T-helper 1 cell (primary cell): ENCODE data around the gene CSNK1G1.
"Not testable (repeated sequence)": the region's sequence is repeated elsewhere in the genome, so short reads cannot be mapped to it uniquely, and the experiment has no call there.

Experiments used
- DNase-seq, 5 donors: peaks; one replicate each; pipeline ENCODE4 v3.0.0-alpha.2; 2012 to 2020
- total RNA-seq, 4 donors: gene quantifications; one replicate each; lab custom pipeline; 2026; lab: John Stamatoyannopoulos, UW

CSNK1G1 gene
- 29.3 to 53.0 (median 33.7) reads per million in 4 donors for total RNA-seq

DNA sequence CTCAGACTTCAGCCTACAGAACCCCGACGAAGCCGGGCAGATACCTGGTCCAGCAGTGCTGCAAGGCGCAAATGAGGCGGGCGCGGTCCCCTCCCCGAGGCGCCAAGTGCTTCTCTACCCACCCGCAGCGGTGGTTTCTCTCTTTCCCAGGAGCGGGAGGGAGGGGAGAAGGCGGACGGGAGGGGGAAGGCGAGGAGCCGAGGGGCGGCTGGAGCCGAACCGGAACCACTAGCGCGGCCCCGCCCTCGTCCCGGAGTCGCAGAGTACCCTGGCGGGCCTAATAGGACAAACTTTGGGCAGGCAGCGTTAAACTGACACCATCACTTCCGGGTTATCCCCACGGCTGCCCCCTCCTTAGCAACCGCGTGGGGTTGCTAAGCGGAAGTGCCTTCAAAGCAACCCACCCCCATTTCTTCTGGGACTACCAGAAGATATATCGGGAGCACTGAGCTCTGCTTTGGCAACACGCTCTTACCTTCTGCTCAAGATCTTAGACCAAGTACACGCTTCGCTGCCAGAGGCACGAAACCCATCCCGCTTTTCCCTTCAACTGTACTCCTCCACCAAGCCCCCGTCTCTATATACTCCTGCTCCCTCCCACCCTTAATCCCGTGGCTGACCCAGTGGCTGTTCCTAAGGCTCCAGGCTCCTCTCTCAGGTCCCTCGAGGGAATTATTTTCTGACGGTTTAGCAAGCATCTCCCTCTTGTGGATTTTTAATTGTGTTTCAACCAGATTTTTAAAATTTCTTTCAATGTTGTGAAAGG is at the start of gene CSNK1G1:
CSNK1G1 (minus strand) TSS at position 230 of the 766 bp plus-strand sequence. CDS start 55,674 bp downstream, outside the sequence.
- DNase-seq: peak; percentile 86 to 92 (median 90)

DNA sequence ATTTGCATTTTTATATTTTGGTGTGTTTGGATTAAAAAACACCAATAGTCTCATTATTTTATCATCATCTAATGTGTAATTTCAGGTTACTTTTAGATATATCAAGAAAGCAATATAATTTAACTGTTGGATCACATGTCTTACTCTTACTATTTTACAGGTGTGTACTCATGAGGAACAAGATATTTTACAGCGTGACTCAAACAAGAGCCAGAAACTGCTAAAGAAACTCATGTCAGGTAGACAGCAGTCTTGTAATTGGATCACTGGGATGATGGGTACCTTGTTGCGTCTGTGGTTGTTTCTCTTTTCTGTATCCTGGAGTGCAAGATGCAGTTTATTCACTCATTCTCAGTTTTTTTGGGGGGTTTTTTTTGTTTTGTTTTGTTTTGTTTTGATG is 44.6 kb upstream of the CSNK1G1 start:
- DNase-seq: no peak

DNA sequence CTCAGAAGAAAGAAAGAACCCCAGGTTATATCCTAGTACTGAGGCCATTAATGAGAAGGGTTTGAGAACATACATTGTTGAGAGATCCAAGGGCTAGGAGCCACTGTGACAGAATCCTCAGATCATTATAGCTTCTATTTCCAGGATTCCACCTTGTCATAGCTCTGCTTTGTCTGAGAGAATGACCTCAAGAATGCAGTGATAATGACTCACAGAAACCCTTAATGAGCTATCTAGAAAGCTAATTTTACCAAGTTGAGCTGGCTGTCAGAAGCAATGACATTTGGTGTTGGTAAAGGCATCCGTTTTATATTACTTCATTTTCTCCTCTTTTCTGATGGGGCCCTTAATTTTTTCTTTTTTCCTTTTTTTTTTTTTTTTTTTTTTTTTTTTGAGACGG is 42.6 kb upstream of the CSNK1G1 start:
- DNase-seq: no peak

DNA sequence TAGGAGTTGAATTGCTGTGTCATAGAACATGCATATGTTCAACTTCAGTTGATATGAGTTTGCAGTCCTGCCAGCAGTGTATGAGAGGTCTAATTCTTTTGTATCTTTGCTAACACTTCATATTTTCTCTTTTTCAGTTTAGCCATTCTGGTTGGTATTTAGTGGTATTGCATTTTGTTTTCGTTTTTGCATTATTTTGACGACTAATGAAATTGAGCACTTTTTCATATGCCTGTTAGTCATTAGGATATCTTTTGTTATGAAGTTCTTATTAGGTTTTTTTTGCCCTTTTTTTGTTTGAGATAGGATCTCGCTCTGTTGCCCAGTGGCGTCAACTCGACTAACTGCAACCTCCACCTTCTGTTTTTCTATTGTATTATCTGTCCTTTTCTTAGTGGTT is 40.8 kb upstream of the CSNK1G1 start:
- no peak for DNase-seq

DNA sequence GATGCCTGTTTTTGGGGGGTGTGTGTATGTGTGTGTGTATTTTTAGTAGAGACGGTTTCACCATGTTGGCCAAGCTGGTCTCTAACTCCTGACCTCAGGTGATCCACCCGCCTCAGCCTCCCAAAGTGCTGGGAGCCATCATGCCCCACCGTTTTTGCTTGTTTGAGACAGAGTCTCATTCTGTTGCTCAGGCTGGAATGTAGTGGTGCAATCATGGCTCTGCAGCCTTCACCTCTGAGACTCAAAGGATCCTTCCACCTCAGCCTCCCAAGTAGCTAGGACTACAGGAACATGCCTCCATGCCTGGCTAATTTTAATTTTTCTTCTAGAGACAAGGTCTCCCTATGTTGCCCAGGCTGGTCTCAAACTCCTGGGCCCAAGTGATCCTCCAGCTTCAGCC is 36.5 kb upstream of the CSNK1G1 start:
- DNase-seq: not testable (repeated sequence)

DNA sequence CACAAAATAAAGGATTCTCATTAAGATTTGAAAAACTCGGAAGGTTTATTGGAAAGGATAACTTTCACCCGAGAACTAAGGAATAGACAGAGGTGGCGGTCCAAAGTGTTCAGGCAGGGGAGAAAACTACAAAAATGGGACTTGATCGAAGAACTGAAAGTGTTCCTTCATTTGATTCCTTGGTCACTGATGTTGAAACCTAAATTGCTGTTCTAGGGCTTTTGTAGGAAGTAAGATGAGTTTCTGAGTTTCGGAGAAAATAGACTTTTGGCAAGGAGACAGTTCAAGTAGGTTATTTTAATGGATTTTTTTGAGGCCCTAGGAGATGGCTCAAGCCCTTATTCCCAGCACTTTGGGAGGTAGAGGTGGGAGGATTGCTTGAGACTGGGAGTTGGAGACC is 33.1 kb upstream of the CSNK1G1 start:
- no peak for DNase-seq

DNA sequence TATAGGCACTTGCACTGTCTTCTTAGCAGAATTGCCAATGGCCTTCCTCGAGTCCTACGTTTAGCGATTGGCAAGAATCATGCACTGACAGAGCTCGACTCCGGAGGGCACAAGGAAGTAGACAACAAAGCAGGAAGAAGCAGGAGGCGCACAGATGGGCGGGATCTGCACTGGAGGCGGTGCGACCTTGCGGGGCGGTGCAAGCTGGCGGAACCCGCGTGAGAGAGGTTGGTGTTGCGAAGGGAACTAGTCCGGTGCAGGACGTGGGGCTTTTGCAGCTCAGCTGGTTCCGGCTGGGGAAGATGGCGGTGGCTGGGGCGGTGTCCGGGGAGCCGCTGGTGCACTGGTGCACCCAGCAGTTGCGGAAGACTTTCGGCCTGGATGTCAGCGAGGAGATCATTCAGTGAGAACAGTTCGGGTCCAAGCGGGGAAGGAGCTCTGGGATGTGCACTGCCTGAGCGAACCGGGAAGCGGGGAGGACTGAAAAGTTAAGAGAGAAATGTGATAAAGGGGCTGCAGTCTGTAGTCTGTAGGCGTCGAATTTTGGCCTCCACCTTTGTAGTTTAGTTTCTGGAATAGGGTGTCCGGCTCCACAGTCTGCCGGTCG is 31.7 kb upstream of the CSNK1G1 start, which contains the start of gene TRIP4:
TRIP4 (plus strand) TSS at position 275 of the 607 bp plus-strand sequence; CDS start at position 303, 28 bp downstream.
- DNase-seq: peak; percentile 90 to 97 (median 93)

DNA sequence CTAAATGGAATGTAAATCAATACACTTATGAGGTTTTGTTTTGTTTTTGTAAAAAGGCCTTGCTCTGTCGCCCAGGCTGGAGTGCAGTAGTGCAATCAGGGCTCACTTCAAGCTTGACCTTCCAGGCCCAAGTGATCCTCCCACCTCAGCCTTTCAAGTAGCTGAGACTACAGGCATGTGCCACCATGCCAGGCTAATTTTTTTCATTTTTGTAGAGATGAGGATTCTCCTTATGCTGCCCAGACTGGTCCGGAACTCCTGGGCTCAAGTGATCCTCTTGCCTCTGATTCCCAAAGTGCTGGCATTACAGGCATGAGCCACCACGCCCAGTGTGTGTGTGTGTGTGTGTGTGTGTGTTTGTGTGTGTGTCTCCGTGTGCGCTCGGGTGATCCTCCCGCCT is 30.3 kb upstream of the CSNK1G1 start:
- no peak for DNase-seq

DNA sequence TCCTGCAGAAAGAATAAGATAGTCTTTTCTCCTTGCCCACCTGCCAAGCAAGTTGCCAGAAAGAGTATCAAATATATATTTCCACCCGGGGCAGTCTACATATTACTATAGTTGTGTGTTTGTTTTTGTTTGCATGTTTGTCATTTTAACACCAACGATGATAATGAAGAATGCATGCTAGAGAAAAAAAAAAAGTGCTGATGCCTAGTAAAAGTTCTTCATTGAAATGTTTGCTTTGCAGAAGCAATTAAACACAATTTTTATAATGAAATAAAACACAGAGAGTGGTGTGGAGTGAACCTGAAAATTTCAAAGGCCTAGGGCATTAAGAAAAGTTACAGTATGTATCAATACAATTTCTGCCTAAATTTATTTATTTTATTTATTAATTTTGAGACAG is 27.8 kb upstream of the CSNK1G1 start:
- no peak for DNase-seq

DNA sequence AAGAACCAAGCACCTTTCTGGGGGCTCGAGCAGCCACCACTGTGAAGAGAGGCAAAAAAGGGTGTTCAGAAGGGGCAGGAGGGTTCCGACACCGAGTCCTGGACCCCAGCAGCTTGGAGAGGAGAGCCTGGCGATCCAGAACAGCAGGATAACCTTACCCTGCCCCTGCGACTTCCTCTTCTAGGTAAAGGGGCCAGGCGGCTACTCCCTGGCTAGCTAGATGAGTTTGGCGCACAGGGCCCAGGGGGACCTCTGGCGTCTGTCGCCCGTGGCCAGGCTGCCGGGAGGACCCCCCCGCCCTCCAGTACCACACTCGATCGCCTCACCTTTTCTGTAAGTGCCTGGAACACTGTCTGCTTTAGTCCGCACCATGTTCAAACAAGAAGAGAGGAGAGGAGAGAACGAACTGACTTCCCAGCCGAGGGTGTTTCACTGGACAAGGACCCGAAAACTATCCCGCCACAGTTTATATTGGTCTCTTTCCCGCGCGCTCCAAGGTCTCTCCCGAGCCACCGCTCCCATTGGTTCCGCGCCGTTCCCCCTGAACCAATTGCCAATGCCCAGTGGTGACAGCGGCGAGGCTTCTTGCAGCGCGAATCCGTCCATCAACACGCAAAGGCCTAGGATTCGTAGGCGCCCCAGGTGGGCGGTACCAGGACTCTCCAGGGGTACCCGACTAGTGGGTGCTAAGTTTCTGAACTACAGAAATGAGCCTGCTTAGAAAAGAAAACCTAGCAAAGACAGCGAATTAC is 25.2 kb upstream of the CSNK1G1 start, which contains the start of gene PCLAF:
PCLAF (minus strand) TSS at position 442 of the 752 bp plus-strand sequence; CDS start at position 372, 70 bp downstream.
- DNase-seq: peak; percentile 79 to 96 (median 85)

DNA sequence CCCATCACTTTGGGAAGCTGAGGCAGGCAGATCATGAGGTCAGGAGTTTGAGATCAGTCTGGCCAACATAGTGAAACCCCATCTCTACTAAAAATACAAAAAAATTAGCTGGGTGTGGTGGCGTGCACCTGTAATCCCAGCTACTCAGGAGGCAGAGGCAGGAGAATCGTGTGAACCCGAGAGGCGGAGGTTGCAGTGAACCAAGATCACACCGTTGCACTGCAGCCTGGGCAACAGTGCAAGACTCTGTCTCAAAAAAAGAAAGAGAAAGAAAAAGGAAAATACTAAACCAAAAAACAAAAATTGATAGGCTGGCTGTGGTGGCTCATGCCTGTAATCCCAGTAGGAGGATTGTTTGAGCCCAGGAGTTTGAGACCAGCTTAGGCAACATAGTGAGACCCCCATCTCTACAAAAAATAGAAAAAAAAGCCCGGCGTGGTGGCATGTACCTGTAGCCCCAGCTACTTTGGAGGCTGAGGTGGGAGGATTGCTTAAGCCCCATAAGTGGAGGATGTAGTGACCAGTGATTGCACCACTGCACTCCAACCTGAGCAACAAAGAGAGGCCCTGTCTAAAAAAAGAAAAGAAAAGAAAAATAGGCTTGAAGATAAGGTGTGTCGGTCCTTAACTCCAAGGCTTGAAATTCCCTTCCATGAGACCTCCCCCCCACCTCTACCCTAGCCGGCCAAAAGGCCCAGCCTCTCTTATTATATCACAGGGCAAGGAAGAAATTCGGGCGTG is 24.3 kb upstream of the CSNK1G1 start:
- not testable (repeated sequence) for DNase-seq

DNA sequence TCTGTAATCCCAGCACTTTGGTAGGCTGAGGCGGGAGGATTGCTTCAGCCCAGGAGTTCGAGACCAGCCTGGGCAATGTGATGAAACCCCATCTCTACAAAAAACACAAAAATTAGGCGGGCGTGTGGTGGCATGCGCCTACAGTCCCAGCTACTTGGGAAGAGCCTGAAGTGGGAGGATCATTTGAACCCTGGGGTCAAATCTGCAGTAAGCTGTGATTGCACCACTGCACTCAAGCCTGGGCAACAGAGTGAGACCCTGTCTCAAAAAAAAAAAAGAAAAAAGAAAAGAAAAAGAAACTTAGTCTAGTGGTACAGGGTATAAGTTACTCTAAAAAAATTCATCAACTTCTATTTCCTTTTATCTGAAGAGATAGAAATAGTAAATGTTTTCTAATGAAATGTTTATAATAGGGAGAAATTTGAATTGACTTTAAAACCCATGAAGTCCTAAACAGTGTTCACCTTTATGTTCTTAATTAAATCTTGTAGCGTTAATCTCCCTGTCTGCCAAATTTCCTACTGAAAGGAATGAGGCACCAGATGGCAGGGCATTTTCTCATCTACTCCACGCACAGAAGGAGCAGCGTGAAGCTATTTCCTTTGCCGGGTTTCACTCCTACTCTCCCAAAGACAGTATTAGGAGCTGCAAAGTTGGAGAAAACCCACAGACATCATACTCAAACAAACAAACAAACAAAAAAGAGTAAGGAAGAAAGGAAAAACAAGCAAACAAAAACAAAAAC is 23.4 kb upstream of the CSNK1G1 start:
- DNase-seq: no peak

DNA sequence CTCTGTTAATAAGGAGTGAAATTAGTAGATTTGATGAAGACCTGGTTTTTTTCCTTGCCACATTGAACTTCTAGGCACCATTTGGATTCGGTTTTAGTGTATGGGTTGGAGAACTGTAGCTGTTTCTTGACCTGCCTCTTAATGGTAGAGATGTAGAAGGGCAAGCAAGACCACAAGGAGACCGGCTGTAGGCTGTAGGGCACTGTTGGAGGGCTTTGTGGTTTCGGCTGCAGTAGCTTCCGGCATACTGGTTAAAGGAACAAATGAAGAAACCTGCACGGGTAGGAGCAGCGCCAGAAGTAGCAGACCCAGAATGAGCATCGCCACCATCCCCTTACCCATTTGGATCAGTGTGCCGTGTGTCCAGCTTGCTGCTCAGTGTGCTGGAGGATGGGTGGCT is 17.4 kb upstream of the CSNK1G1 start:
- DNase-seq: no peak

DNA sequence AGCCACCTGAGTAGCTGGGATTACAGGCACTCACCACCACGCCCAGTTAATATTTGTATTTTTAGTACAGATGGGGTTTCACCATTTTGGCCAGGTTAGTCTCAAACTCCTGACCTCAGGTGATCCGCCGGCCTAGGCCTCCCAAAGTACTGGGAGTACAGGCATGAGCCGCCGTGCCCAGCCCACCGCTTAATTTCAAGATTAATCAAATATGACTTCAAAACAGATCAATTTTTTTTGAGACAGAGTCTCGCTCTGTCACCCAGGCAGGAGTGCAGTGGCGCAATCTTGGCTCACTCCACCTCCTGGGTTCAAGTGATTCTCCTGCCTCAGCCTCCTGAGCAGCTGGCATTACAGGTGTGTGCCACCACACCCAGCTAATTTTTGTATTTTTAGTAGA is 15.4 kb upstream of the CSNK1G1 start:
- DNase-seq: not testable (repeated sequence)

DNA sequence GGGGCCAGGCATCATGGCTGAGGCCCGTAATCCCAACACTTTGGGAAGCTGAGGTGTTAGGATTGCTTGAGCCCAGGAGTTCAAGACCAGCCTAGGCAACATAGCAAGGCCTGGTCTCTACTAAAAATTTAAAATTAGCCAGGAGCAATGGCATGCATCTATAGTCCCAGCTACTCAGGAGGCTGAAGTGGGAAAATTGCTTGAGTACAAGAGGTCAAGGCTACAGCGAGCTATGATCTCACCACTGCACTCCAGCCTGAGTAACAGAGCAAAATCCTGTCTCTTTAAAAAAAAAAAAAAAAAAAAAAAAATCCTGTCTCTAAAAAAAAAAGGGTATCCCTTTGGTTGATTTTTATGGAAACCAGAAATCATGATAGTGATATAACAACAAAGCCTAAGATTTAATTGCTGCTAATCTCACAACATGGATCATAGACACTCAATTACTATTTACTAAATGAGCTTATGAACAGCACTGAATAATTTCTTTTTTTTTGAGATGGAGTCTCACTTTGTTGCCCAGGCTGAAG is 13.2 kb upstream of the CSNK1G1 start:
- DNase-seq: no peak

DNA sequence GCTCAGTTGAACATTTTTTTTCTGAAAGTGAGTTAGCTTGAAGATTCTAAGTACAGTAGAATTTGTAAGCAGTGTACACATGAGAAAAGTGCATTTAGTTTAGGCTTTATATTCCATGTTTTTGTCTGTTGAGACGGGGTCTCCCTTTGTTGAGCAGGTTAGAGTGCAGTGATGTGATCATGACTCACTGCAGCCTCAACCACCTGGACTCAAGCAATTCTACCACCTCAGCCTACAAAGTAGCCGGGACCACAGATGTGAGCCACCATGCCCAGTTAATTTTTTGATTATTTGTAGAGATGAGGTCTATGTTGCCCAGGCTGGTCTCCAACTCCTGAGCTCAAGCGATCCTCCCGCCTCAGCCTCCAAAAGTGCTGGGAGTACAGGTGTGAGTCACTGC is 5.3 kb upstream of the CSNK1G1 start:
- DNase-seq: no peak

DNA sequence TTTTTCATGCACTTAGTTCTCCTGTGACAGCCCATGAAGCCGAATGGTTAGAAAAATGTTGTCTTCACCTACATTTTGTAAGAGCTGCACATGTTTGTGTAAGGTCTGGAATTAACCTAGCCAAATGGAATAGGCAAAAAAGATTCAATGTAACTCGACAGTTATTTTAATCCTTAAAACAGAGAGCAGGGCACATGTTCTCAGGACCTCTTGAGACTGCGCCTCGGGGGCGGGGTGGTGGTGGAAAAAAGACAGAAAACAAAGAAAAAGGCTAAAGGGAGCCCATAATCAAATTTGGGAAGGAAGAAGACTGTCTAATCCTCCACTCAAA is 702 bp upstream of the CSNK1G1 start:
- DNase-seq: no peak

DNA sequence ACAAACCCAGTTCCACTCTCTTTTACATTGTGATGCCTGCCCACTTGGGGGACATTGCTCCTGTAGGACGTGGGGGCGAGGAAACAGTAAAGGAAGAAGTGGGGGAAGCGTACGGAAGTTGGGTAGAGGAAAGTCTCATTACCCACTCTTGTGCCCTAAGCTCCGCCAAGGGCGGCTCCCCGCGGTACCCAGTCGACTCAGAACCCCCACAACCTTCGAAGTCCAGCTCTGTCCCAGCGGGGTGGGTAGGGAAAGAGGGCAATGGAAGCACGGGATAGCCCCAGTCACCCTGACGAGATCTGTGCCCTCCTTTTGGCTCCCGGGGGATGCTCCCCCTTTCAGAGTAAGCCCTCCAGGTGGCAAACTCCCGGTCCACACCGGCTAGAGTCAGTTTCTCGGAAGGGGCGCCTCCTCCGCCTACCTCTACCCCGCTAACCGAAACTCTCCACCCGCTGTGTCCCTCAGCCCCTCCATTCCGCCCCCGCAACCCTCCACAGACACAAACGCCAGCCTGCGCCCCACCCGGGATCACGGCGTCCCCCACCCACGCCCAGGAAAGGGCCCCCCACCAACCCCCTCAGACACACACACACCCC is 527 bp downstream of the CSNK1G1 start:
- DNase-seq: peak in 4 of 5 donors; percentile 2 to 10 (median 8)

DNA sequence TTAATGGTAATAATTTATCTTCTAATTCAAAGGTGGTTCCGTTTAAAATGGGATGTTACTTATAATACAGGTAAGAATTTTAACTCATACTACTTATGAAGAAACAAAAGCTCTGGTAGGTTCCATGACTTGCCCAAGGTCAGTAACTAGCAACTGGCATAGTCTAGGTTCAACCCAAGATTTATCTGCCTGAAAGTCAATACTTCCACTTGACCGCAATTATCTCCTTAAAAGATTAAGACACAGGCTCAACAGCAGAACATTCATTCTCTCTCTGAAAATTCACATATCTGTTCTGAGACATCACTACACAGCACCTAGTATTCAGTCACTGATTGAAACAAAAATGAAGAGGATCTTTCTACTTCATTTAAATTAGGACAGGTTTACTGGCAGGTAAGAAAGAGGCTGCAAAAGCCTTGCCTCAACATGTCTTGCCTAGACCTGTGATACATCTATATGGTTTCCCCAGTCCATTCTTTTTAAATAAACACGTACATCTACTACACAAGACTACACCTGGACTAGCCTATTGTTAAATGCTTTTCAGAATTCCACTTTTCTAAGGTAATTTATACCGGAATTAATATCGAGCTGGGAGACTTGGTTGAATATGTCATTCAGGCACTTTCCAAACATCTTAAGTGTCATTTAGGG is 1.2 kb downstream of the CSNK1G1 start:
- no peak for DNase-seq

DNA sequence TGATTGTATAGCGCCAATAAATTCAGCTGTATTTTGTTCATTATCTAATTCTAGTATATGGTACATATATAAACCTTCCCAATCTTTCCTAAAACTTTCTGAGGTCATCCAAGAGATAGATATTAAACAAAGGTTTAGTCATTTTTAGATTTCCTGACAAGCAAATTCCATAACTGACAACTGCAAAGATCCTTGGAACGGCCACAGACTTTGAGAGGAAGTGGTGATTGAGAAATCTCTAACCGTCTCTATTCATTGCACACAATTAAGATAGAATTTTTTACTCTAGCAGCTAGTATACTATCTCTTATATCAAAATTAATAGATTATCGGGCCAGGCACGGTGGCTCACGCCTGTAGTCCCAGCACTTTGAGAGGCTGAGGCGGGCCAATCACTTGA is 4.7 kb downstream of the CSNK1G1 start:
- DNase-seq: no peak

DNA sequence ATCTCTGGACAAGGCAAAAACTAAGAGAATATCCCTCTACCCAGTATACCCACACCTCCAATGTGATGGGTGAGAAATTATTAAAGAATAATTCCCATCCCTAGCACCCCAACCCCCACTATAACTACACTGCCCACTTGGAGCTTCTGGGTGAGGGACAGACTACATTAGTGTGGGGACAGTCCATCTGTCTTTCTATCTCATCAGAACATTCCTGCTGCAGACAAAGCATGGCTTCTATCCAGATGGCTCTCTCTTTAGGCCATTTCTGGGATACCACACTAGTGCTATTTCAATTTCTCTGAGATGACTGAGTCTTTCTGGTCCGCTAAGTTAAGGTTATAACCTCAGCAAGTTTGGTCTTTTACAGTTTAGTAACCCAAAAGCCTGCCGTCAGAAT is 6.6 kb downstream of the CSNK1G1 start:
- DNase-seq: no peak
